ENCODE measurements around the gene ZBTB21.

- no peak for TF ChIP-seq POU6F1 (CRISPR knock-in tag; IDR thresholded peaks at IDR 0.05; ENCODE audit: borderline replicate concordance, low read depth)
- no peak for TF ChIP-seq SNAI2 (CRISPR knock-in tag; IDR thresholded peaks at IDR 0.05)
- TF ChIP-seq CREB5 (CRISPR knock-in tag; IDR thresholded peaks at IDR 0.05; ENCODE audit: low read depth), result no peak
- TF ChIP-seq PATZ1 (CRISPR knock-in tag; IDR thresholded peaks at IDR 0.05; ENCODE audit: borderline replicate concordance), result no peak
- TF ChIP-seq ZFP3 (CRISPR knock-in tag; IDR thresholded peaks at IDR 0.05), result no peak
- no peak for TF ChIP-seq GLIS3 (CRISPR knock-in tag; IDR thresholded peaks at IDR 0.05)
- no peak for TF ChIP-seq TSHZ2 (CRISPR knock-in tag; IDR thresholded peaks at IDR 0.05)
- TF ChIP-seq CSDC2 (CRISPR knock-in tag; IDR thresholded peaks at IDR 0.05), result no peak
- TF ChIP-seq OSR1 (CRISPR knock-in tag; IDR thresholded peaks at IDR 0.05), result no peak
- TF ChIP-seq TOX (CRISPR knock-in tag; IDR thresholded peaks at IDR 0.05; ENCODE audit: borderline replicate concordance), result no peak
- TF ChIP-seq ISL1 (CRISPR knock-in tag; IDR thresholded peaks at IDR 0.05), result no peak
- no peak for TF ChIP-seq ZFP30 (CRISPR knock-in tag; IDR thresholded peaks at IDR 0.05)
- TF ChIP-seq RARB (CRISPR knock-in tag; IDR thresholded peaks at IDR 0.05), result no peak
Measured at GRCh38 chr21:42021371-42022090, 11.4 kb upstream of the ZBTB21 start.
